Endothelial cell of umbilical vein (primary cell): ENCODE results near the gene CLP1. TPM values are rescaled to one million over a fixed set of nuclear protein-coding genes. Genes with fewer than 3 reads are reported as not detected.

Experiments
- BruUV-seq: library from RNA; stranded (reverse); fragments of 400-500 nt; replicated peaks from 2 replicates; lab custom pipeline; 2021; lab: Mats Ljungman, UMichigan
- CTCF ChIA-PET: fragments of 300-600, 350-600 bp; sonication (Branson Sonifier 250); formaldehyde crosslinking; loops from one replicate; lab custom pipeline; 2021; ENCODE audit warnings: antibody characterized with exemption, inconsistent platforms; lab: Charles Lee
- POLR2A ChIA-PET: fragments of 300-600, 350-600 bp; sonication (Branson Sonifier 250); formaldehyde crosslinking; loops from one replicate; lab custom pipeline; 2021; ENCODE audit warnings: antibody characterized with exemption, inconsistent platforms; lab: Charles Lee
- DNase-seq: peaks from one replicate; pipeline ENCODE4 v3.0.0-alpha.2; 2011; ENCODE audit warnings: low read depth, low spot score
- FAIRE-seq: peaks from 2 replicates; lab custom pipeline; 2011; peaks lifted over from hg19 to GRCh38; lab: Jason Lieb, UNC
- H2AFZ ChIP-seq: 2 replicates; pipeline ENCODE4 v1.6.0; 2012; ENCODE audit warnings: low read depth, low read length, control low read depth, inconsistent platforms
- H3K27ac ChIP-seq: 2 replicates; pipeline ENCODE4 v1.5.1; 2011; ENCODE audit warnings: low read depth, mild to moderate bottlenecking, control low read depth, low read length, moderate library complexity; ENCODE audit not compliant: insufficient read depth
- H3K27me3 ChIP-seq, 2 experiments: 2 replicates each; pipeline versions ENCODE4 v1.6.0 to v1.6.1; 2011; ENCODE audit warnings: low read length in 2 of 2, mixed read lengths in 1 of 2; ENCODE audit not compliant: control insufficient read depth in 2 of 2, insufficient read depth in 2 of 2
- H3K36me3 ChIP-seq, 2 experiments: 2 replicates in 1 of 2; 3 replicates in 1 of 2; pipeline ENCODE4 v1.5.1; 2011; ENCODE audit warnings: low read length in 2 of 2, mild to moderate bottlenecking in 1 of 2, moderate library complexity in 1 of 2; ENCODE audit not compliant: control insufficient read depth in 2 of 2, insufficient read depth in 2 of 2; ENCODE audit errors: extremely low read depth in 1 of 2
- H3K4me1 ChIP-seq: 3 replicates; pipeline ENCODE4 v1.5.1; 2011; ENCODE audit warnings: mild to moderate bottlenecking, low read length; ENCODE audit not compliant: control insufficient read depth, insufficient read depth; ENCODE audit errors: extremely low read depth
- H3K4me2 ChIP-seq: 2 replicates; pipeline ENCODE4 v1.6.1; 2011; ENCODE audit warnings: low read length, control low read depth, mixed read lengths; ENCODE audit not compliant: insufficient read depth
- H3K4me3 ChIP-seq, 3 experiments: fragments of 200-600 bp in 1 of 3; sonication (generic), shearing (Covaris generic) in 1 of 3; replicated peaks in 1 of 3; 2 replicates each; pipeline ENCODE4 v1.5.1; 2011 to 2016; ENCODE audit warnings: control low read depth in 3 of 3, low read length in 3 of 3, mild to moderate bottlenecking in 2 of 3, inconsistent platforms in 1 of 3, low read depth in 1 of 3, moderate library complexity in 1 of 3; ENCODE audit not compliant: insufficient read depth in 1 of 3
- H3K79me2 ChIP-seq: 2 replicates; pipeline ENCODE4 v1.6.0; 2012; ENCODE audit warnings: low read length, inconsistent platforms; ENCODE audit not compliant: control insufficient read depth, insufficient read depth
- H3K9ac ChIP-seq: replicated peaks from 2 replicates; pipeline ENCODE3; 2011; ENCODE audit warnings: low read length, control low read depth; ENCODE audit not compliant: insufficient read depth; ENCODE audit errors: extremely low read depth
- H3K9me1 ChIP-seq: replicated peaks from 3 replicates; pipeline ENCODE4 v1.6.0; 2011; ENCODE audit warnings: mild to moderate bottlenecking, low read length; ENCODE audit not compliant: control insufficient read depth, insufficient read depth; ENCODE audit errors: extremely low read depth
- H3K9me3 ChIP-seq: replicated peaks from 2 replicates; pipeline ENCODE4 v1.5.1; 2012; ENCODE audit warnings: low read length, inconsistent platforms; ENCODE audit not compliant: control insufficient read depth, insufficient read depth
- H4K20me1 ChIP-seq: replicated peaks from 2 replicates; pipeline ENCODE3; 2011; ENCODE audit warnings: mild to moderate bottlenecking, low read length; ENCODE audit not compliant: control insufficient read depth, insufficient read depth; ENCODE audit errors: extremely low read depth
- EZH2 ChIP-seq: IDR thresholded peaks from 2 replicates; pipeline ENCODE4 v1.6.1; 2012; ENCODE audit warnings: borderline replicate concordance, low read depth, mild to moderate bottlenecking, moderate library complexity, low read length, inconsistent platforms; ENCODE audit not compliant: severe bottlenecking
- FOS ChIP-seq: IDR thresholded peaks from 2 replicates; pipeline ENCODE4 v1.6.1; 2011; ENCODE audit warnings: mild to moderate bottlenecking, low read length, moderate library complexity, borderline replicate concordance; ENCODE audit not compliant: insufficient read depth
- GATA2 ChIP-seq: IDR thresholded peaks from 2 replicates; pipeline ENCODE4 v1.7.0; 2011; ENCODE audit warnings: low read depth, mild to moderate bottlenecking, moderate library complexity, mixed read lengths, low read length; ENCODE audit not compliant: insufficient read length, insufficient read depth
- JUN ChIP-seq: IDR thresholded peaks from 2 replicates; pipeline ENCODE4 v1.6.1; 2011; ENCODE audit warnings: borderline replicate concordance, low read depth; ENCODE audit not compliant: insufficient read length, insufficient read depth
- MYC ChIP-seq: IDR thresholded peaks from one replicate; pipeline ENCODE4 v1.6.1; 2011; ENCODE audit warnings: mild to moderate bottlenecking, low read depth, low read length
- POLR2A ChIP-seq: IDR thresholded peaks from 2 replicates; pipeline ENCODE4 v1.6.1; 2012; ENCODE audit warnings: low read depth, mild to moderate bottlenecking, control low read depth, low read length
- POLR2AphosphoS5 ChIP-seq: IDR thresholded peaks from 2 replicates; pipeline ENCODE4 v1.6.1; 2012; ENCODE audit warnings: low read depth, mild to moderate bottlenecking, control low read depth, low read length, moderate library complexity; ENCODE audit not compliant: insufficient read depth
- dilution Hi-C: fragments of 300-500 bp; cut with MboI; formaldehyde crosslinking; loops from one replicate; pipeline ENCODE4 v1.15.0; 2019; ENCODE audit warnings: low sequenced_read_pairs; ENCODE audit not compliant: extremely low pct_ligation_motif_present
- intact Hi-C: fragments of 100-400 bp; cut with micrococcal nuclease; formaldehyde crosslinking; loops from one replicate; pipeline ENCODE4 v1.10.0; 2022
- polyA plus RNA-seq, 4 experiments: library from polyadenylated mRNA; depleted of rRNA in 3 of 4; stranded (reverse) in 3 of 4; unstranded in 1 of 4; fragments of >200 nt; gene quantifications; 2 replicates each; pipeline versions ENCODE4 v1.2.1 to v1.2.3, GENCODE V29; 2011 to 2012; ENCODE audit warnings: missing spikeins in 1 of 4
- total RNA-seq: library from RNA; stranded (reverse); gene quantifications from 2 replicates; pipeline ENCODE4 v1.2.3, GENCODE V29; 2021
- TF ChIP-seq, protein P1 (sequence below): IDR thresholded peaks from 2 replicates; pipeline ENCODE4 v1.6.1; 2011; ENCODE audit not compliant: insufficient read depth, insufficient read length
- TF ChIP-seq, protein P2 (sequence below), 2 donors: IDR thresholded peaks; 1 replicate in 1 of 2; 2 replicates in 1 of 2; pipeline ENCODE4 v1.5.1; 2011; ENCODE audit warnings: low read length in 2 of 2, mild to moderate bottlenecking in 2 of 2, moderate library complexity in 2 of 2, control low read depth in 1 of 2, inconsistent platforms in 1 of 2, low read depth in 1 of 2; ENCODE audit not compliant: insufficient read depth in 1 of 2; ENCODE audit errors: extremely low read depth in 1 of 2

The CLP1 gene
- total and polyA plus RNA-seq, 2 donors (not counting 3 experiments of a cell fraction or from before 2014, with no cell fraction given), result 17.9 to 20.8 TPM

DNA sequence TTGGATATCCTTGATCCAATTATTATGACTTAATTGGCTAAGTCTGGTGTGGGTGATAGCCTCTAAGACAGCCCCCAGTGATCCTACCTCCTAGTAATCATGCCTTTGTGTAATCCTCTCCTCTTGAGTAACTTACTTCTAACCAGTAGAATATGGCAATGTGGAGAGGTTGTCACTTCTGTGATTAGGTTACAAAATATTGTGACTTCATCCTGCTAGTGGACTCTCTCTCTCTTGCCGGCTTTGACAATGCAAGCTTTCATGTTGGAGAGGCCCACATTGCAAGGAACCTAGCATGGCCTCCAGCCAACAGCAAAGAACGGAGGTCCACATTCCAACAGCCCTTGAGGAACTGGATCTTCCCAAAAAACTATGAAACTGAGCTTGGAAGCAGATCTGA, 27.4 kb upstream of the CLP1 start:
- no peaks in the 10 kb centered on the region for H3K9me1 ChIP-seq
- H3K36me3 ChIP-seq, result no peaks in the 10 kb centered on the region
- intact Hi-C loops, result no loop called here
- no peak for FAIRE-seq
- H3K27ac ChIP-seq, result no peak overlapping the region
- no TSS peak for BruUV-seq
- DNase-seq, result no peak
- no peaks in the 10 kb centered on the region for H4K20me1 ChIP-seq
- H3K9ac ChIP-seq, result no peak overlapping the region
- H3K4me1 ChIP-seq, result no peaks in the 10 kb centered on the region
- no peaks in the 10 kb centered on the region for H3K9me3 ChIP-seq
- TF ChIP-seq JUN (no peak), GATA2 (no peak), POLR2AphosphoS5 (no peak), MYC (no peak), FOS (no peak), POLR2A (no peak), EZH2 (no peak)
- TF ChIP-seq, protein P1, sequence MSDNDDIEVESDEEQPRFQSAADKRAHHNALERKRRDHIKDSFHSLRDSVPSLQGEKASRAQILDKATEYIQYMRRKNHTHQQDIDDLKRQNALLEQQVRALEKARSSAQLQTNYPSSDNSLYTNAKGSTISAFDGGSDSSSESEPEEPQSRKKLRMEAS, result no peak
- TF ChIP-seq, protein P2, sequence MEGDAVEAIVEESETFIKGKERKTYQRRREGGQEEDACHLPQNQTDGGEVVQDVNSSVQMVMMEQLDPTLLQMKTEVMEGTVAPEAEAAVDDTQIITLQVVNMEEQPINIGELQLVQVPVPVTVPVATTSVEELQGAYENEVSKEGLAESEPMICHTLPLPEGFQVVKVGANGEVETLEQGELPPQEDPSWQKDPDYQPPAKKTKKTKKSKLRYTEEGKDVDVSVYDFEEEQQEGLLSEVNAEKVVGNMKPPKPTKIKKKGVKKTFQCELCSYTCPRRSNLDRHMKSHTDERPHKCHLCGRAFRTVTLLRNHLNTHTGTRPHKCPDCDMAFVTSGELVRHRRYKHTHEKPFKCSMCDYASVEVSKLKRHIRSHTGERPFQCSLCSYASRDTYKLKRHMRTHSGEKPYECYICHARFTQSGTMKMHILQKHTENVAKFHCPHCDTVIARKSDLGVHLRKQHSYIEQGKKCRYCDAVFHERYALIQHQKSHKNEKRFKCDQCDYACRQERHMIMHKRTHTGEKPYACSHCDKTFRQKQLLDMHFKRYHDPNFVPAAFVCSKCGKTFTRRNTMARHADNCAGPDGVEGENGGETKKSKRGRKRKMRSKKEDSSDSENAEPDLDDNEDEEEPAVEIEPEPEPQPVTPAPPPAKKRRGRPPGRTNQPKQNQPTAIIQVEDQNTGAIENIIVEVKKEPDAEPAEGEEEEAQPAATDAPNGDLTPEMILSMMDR (IDR thresholded peaks at IDR 0.05; ENCODE audit: extremely low read depth in 1 of 2, insufficient read depth in 1 of 2, low read depth in 1 of 2, low read length in 2 of 2), result no peak
- POLR2A ChIA-PET, result no interaction called here
- H2AFZ ChIP-seq, result no peak overlapping the region
- H3K4me2 ChIP-seq, result no peak overlapping the region
- H3K79me2 ChIP-seq, result no peaks in the 10 kb centered on the region
- dilution Hi-C loops, result no loop called here
- no peak overlapping the region for H3K4me3 ChIP-seq
- CTCF ChIA-PET, result no interaction called here
- H3K27me3 ChIP-seq, result peaks cover 14% of the 10 kb centered on the region in 2 experiments
